GM12874 (cell line): ENCODE data around the gene MYO18A.

Source experiments
- TF ChIP-seq, protein P1 (sequence below): IDR thresholded peaks from 2 replicates; pipeline ENCODE4 v1.5.1; 2011; ENCODE audit warnings: low read depth, mild to moderate bottlenecking, control low read depth, low read length, moderate library complexity; ENCODE audit not compliant: insufficient read depth

MYO18A gene

DNA sequence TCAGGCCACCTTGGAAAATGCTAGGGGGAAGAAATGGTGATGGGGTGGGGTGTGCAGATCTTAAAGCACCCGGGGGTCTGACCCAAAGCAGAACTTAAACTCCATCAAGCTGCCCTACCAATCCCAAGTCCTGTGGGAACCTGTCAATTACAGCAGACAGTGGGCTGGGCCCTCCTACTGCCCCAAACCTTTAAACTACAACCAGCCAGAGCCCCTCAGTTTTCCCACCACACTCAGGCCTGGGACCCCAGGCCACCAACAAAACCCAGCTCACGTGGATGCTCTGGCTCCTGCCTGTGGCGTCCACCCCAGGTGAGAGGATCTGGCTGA lies 2.7 kb downstream of the MYO18A start:
- TF ChIP-seq, protein P1, sequence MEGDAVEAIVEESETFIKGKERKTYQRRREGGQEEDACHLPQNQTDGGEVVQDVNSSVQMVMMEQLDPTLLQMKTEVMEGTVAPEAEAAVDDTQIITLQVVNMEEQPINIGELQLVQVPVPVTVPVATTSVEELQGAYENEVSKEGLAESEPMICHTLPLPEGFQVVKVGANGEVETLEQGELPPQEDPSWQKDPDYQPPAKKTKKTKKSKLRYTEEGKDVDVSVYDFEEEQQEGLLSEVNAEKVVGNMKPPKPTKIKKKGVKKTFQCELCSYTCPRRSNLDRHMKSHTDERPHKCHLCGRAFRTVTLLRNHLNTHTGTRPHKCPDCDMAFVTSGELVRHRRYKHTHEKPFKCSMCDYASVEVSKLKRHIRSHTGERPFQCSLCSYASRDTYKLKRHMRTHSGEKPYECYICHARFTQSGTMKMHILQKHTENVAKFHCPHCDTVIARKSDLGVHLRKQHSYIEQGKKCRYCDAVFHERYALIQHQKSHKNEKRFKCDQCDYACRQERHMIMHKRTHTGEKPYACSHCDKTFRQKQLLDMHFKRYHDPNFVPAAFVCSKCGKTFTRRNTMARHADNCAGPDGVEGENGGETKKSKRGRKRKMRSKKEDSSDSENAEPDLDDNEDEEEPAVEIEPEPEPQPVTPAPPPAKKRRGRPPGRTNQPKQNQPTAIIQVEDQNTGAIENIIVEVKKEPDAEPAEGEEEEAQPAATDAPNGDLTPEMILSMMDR = no peak

- TF ChIP-seq, protein P1 = no peak
Observed at GRCh38 chr17:29176558-29177351, 3.4 kb downstream of the MYO18A start.

DNA sequence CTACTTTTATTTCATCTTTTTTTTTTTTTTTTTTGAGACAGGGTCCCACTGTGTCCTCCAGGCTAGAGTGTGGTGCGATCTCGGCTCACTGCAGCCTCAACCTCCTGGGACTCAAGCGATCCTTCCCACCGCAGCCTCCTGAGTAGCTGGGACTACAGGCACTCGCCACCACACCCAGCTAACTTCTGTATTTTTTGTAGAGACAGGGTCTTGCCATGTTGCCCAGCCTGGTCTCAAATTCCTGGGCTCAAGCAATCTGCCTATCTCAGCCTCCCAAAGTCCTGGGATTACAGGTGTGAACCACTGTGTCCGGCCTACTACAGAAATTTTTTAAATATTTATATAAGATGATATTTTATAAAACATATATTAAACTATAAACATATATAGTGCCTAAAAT lies 4.8 kb downstream of the MYO18A start:
- TF ChIP-seq, protein P1 = no peak

- TF ChIP-seq, protein P1 = no peak
Observed at GRCh38 chr17:29172589-29172988, 7.6 kb downstream of the MYO18A start.

DNA sequence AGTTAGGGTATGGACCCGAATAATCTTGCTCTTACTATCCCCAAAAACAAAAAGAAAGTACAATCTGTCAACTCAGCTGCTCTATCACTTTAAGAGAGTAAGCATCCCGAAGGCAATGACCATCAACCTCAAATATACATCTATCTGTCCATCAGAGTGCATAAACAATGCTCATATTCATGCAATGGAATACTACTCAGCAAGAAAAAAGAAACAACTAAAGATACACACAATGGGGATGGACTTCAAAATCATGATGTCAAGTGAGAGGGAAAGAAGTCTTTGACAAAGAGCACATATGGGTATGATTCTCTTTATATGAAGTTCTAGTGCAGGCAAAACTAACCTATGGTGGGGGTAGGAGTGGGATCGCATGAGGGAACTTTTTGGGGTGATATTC lies 9.5 kb downstream of the MYO18A start:
- TF ChIP-seq, protein P1 = no peak

DNA sequence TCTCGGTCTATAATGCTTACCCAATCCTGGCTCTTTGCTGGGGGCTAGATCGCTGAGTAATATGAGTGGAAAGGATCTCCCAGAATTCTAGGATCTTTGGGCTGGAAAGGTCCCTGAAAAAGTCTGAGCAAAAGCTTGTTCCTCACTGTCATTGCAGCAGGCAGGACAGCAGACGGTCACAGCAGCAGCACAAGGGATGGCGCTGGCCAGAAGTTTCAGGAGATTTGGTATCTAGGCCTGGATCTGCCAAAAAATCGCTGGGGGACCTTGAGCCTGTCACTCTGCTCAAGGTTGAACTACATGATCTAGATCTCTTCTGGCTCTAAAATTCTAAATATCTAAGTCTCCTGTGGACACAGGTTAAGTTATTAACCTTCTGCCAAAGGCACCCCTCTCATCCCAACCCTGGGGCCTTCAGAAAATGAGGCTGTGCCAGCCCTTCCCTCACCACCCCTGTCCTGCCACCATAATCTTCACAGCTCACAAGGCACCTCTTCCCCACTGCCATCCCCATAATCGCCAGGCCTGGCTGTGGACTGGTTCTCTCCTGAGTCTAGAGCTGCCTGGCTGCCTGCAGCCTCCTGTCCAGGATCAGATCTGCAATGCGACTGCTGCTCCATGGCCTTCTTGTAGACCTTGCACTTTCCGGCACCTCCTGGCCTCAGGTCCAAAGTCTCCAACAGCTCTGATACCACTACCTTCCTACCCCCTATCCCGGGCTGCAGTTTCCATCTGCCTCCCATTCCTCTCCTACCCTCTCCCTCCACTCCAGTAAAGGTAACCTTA lies 10.2 kb downstream of the MYO18A start:
- TF ChIP-seq, protein P1 = no peak

- TF ChIP-seq, protein P1 = no peak
Observed at GRCh38 chr17:29168079-29168758, 12.0 kb downstream of the MYO18A start.
